Neural cell (in vitro differentiated cells): ENCODE measurements around the gene NDUFB8. TPM values are rescaled to one million over a fixed set of nuclear protein-coding genes. Genes with fewer than 3 reads are reported as not detected.

Source experiments
- H2AFZ ChIP-seq: fragments of 200-600, 300-800 bp; sonication (generic), shearing (Covaris generic); 2 replicates; pipeline ENCODE4 v1.6.0; 2014; ENCODE audit warnings: low read depth, mild to moderate bottlenecking, antibody characterized with exemption, low read length, moderate library complexity
- H3F3A ChIP-seq: fragments of 200-600 bp; shearing (Covaris generic); 2 replicates; pipeline ENCODE4 v1.6.1; 2016; ENCODE audit warnings: mild to moderate bottlenecking, moderate library complexity, mixed read lengths, antibody characterized with exemption, low read length; ENCODE audit not compliant: insufficient read depth, poor library complexity, severe bottlenecking
- H3K27ac ChIP-seq: fragments of 200-600, 300-800 bp; sonication (generic), shearing (Covaris generic); 2 replicates; pipeline ENCODE4 v1.5.1; 2014; ENCODE audit warnings: mild to moderate bottlenecking, low read length, moderate library complexity
- H3K27me3 ChIP-seq: fragments of 300-800, 200-600 bp; sonication (generic), shearing (Covaris generic); 2 replicates; pipeline ENCODE4 v1.6.0; 2014; ENCODE audit warnings: mild to moderate bottlenecking, low read depth, low read length, moderate library complexity; ENCODE audit not compliant: insufficient read depth
- H3K36me3 ChIP-seq: fragments of 300-800, 200-600 bp; sonication (generic), shearing (Covaris generic); 2 replicates; pipeline ENCODE4 v1.5.1; 2014; ENCODE audit warnings: mild to moderate bottlenecking, antibody characterized with exemption, low read length, moderate library complexity; ENCODE audit not compliant: insufficient read depth
- H3K4me2 ChIP-seq: fragments of 300-800, 200-600 bp; sonication (generic), shearing (Covaris generic); 2 replicates; pipeline ENCODE4 v1.6.0; 2014; ENCODE audit warnings: mild to moderate bottlenecking, low read length
- H3K4me3 ChIP-seq: fragments of 300-800, 200-600 bp; sonication (generic), shearing (Covaris generic); 2 replicates; pipeline ENCODE4 v1.5.1; 2014; ENCODE audit warnings: mild to moderate bottlenecking, low read length, moderate library complexity
- H3K79me2 ChIP-seq: fragments of 200-600 bp; shearing (Covaris generic); replicated peaks from 2 replicates; pipeline ENCODE4 v1.6.0; 2014; ENCODE audit warnings: mild to moderate bottlenecking, low read length, moderate library complexity; ENCODE audit not compliant: insufficient read depth
- H3K9ac ChIP-seq: fragments of 300-800, 200-600 bp; sonication (generic), shearing (Covaris generic); 2 replicates; pipeline ENCODE4 v1.6.1; 2016; ENCODE audit warnings: mild to moderate bottlenecking, low read length, mixed read lengths
- H3K9me2 ChIP-seq: fragments of 200-600 bp; shearing (Covaris generic); 2 replicates; pipeline ENCODE4 v1.6.1; 2016; ENCODE audit warnings: mild to moderate bottlenecking, low read length, mixed read lengths; ENCODE audit not compliant: insufficient read depth
- H3K9me3 ChIP-seq: fragments of 200-600, 300-800 bp; sonication (generic), shearing (Covaris generic); 2 replicates; pipeline ENCODE4 v1.6.1; 2016; ENCODE audit warnings: mild to moderate bottlenecking, mixed run types, low read length, moderate library complexity, mixed read lengths
- H4K20me1 ChIP-seq: fragments of 200-600 bp; shearing (Covaris generic); 2 replicates; pipeline ENCODE4 v1.6.1; 2016; ENCODE audit warnings: mild to moderate bottlenecking, mixed run types; ENCODE audit not compliant: insufficient read depth
- EP300 ChIP-seq: fragments of 450-650 bp; conservative IDR thresholded peaks from 2 replicates; pipeline ENCODE4 v1.6.1; 2014; ENCODE audit warnings: antibody characterized with exemption, mild to moderate bottlenecking, moderate library complexity; ENCODE audit not compliant: poor library complexity, severe bottlenecking
- EZH2 ChIP-seq: fragments of 200-600, 300-800 bp; shearing (Covaris generic), sonication (generic); IDR thresholded peaks from 2 replicates; pipeline ENCODE4 v1.6.1; 2014; ENCODE audit warnings: antibody characterized with exemption, low read length, borderline replicate concordance, mild to moderate bottlenecking; ENCODE audit not compliant: insufficient read depth, poor library complexity, severe bottlenecking
- MXI1 ChIP-seq: fragments of 450-650 bp; conservative IDR thresholded peaks from 2 replicates; pipeline ENCODE4 v1.6.1; 2014; ENCODE audit warnings: antibody characterized with exemption, mild to moderate bottlenecking; ENCODE audit not compliant: poor library complexity, severe bottlenecking
- POLR2AphosphoS5 ChIP-seq: IDR thresholded peaks from 2 replicates; pipeline ENCODE4 v1.6.1; 2012
- RAD21 ChIP-seq: fragments of 450-650 bp; conservative IDR thresholded peaks from 2 replicates; pipeline ENCODE4 v1.6.1; 2014; ENCODE audit warnings: antibody characterized with exemption, mild to moderate bottlenecking, moderate library complexity
- SMC3 ChIP-seq: fragments of 450-650 bp; conservative IDR thresholded peaks from 2 replicates; pipeline ENCODE4 v1.6.1; 2014; ENCODE audit warnings: antibody characterized with exemption, mild to moderate bottlenecking, moderate library complexity; ENCODE audit not compliant: poor library complexity
- TAF1 ChIP-seq: IDR thresholded peaks from 2 replicates; pipeline ENCODE4 v1.6.1; 2012; ENCODE audit warnings: low read depth
- polyA plus RNA-seq: library from polyadenylated mRNA; depleted of rRNA; stranded (reverse); fragments of >200 nt; gene quantifications from 2 replicates; pipeline ENCODE4 v1.2.3, GENCODE V29; 2014
- TF ChIP-seq, protein P1 (sequence below): IDR thresholded peaks from 2 replicates; pipeline ENCODE4 v1.6.1; 2012; ENCODE audit warnings: borderline replicate concordance
- TF ChIP-seq, protein P2 (sequence below): fragments of 450-650 bp; IDR thresholded peaks from 2 replicates; pipeline ENCODE4 v1.5.1; 2014; ENCODE audit warnings: antibody characterized with exemption, mild to moderate bottlenecking, moderate library complexity; ENCODE audit not compliant: poor library complexity, severe bottlenecking

NDUFB8 gene
- polyA plus RNA-seq, 1 donor from 2014 or later = 407 TPM

DNA sequence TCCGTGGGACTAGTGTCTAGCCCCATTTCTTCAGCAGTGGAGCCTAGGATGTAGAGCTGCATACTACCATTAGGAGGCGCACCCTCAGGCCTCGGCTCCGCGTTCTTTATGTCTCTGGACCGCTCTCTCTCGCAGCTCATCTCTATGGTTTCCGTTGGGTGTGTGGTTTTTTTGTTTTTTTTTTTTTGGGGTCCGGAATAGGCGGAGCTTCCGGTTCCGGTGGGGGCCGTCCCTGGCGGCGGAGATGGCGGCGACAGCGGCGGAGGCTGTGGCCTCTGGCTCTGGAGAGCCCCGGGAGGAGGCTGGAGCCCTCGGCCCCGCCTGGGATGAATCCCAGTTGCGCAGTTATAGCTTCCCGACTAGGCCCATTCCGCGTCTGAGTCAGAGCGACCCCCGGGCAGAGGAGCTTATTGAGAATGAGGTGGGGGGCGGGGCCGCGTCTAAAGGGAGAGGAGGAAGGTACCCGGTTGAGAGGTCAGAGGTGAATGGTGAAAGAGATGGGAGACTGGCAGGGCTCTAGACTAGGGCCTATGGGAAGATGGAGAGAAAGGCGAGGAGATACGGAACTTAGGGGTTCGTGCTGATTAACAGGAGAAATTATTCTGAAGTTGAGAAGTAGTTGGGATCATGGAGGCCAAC, 6.2 kb upstream of the NDUFB8 start, which contains the start of gene HIF1AN:
HIF1AN (plus strand) TSS at position 229 of the 639 bp plus-strand sequence; CDS start at position 245, 16 bp downstream.
- TF ChIP-seq POLR2AphosphoS5 (peak; percentile 98), SMC3 (peak; percentile 78), MXI1 (peak; percentile 70), TAF1 (peak; percentile 61), EZH2 (no peak), EP300 (peak; percentile 65), RAD21 (peak; percentile 61)
- TF ChIP-seq, protein P1, sequence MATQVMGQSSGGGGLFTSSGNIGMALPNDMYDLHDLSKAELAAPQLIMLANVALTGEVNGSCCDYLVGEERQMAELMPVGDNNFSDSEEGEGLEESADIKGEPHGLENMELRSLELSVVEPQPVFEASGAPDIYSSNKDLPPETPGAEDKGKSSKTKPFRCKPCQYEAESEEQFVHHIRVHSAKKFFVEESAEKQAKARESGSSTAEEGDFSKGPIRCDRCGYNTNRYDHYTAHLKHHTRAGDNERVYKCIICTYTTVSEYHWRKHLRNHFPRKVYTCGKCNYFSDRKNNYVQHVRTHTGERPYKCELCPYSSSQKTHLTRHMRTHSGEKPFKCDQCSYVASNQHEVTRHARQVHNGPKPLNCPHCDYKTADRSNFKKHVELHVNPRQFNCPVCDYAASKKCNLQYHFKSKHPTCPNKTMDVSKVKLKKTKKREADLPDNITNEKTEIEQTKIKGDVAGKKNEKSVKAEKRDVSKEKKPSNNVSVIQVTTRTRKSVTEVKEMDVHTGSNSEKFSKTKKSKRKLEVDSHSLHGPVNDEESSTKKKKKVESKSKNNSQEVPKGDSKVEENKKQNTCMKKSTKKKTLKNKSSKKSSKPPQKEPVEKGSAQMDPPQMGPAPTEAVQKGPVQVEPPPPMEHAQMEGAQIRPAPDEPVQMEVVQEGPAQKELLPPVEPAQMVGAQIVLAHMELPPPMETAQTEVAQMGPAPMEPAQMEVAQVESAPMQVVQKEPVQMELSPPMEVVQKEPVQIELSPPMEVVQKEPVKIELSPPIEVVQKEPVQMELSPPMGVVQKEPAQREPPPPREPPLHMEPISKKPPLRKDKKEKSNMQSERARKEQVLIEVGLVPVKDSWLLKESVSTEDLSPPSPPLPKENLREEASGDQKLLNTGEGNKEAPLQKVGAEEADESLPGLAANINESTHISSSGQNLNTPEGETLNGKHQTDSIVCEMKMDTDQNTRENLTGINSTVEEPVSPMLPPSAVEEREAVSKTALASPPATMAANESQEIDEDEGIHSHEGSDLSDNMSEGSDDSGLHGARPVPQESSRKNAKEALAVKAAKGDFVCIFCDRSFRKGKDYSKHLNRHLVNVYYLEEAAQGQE = peak; percentile 70
- TF ChIP-seq, protein P2, sequence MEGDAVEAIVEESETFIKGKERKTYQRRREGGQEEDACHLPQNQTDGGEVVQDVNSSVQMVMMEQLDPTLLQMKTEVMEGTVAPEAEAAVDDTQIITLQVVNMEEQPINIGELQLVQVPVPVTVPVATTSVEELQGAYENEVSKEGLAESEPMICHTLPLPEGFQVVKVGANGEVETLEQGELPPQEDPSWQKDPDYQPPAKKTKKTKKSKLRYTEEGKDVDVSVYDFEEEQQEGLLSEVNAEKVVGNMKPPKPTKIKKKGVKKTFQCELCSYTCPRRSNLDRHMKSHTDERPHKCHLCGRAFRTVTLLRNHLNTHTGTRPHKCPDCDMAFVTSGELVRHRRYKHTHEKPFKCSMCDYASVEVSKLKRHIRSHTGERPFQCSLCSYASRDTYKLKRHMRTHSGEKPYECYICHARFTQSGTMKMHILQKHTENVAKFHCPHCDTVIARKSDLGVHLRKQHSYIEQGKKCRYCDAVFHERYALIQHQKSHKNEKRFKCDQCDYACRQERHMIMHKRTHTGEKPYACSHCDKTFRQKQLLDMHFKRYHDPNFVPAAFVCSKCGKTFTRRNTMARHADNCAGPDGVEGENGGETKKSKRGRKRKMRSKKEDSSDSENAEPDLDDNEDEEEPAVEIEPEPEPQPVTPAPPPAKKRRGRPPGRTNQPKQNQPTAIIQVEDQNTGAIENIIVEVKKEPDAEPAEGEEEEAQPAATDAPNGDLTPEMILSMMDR = peak; percentile 97
- H3K27ac ChIP-seq = peak within 1 kb of the TSS; percentile 69

DNA sequence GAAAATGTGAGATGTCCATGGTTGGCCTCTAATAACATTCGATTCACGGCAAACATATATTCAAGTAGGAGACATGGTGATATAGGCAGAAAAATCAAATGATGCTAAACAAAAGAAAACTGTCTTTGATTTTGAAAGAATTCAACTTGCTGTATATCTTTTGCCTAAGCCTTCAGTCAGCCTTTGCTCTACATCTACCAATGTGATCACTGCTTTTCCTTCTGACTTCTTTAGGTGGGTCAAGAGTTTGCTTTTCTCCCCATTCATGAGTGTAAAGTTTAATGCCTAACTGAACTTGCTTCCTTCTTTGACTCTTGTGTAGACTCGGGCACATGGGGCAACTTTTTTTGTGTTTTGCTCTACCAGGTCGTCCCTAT, 5.7 kb upstream of the NDUFB8 start:
- no peaks in the 10 kb centered on the region for H3K27me3 ChIP-seq
- H3K9me3 ChIP-seq = no peaks in the 10 kb centered on the region
- H3F3A ChIP-seq = no peaks in the 10 kb centered on the region
- H3K9me2 ChIP-seq = no peaks in the 10 kb centered on the region
- H3K9ac ChIP-seq = no peak overlapping the region
- H3K36me3 ChIP-seq = no peaks in the 10 kb centered on the region
- TF ChIP-seq SMC3 = no peak
- no peak for TF ChIP-seq EZH2
- no peak for TF ChIP-seq TAF1
- TF ChIP-seq RAD21 = no peak
- H2AFZ ChIP-seq = no peak overlapping the region
- peak overlapping the region; percentile 75 for H3K4me3 ChIP-seq
- peaks cover 31% of the 10 kb centered on the region for H3K79me2 ChIP-seq
- no peak overlapping the region for H3K4me2 ChIP-seq
- no peak overlapping the region for H3K27ac ChIP-seq
- H4K20me1 ChIP-seq = no peaks in the 10 kb centered on the region

More for the DNA sequence above, 6.2 kb upstream of the NDUFB8 start, which contains the start of gene HIF1AN:
- H3F3A ChIP-seq = no peaks in the 10 kb centered on the region
- H3K79me2 ChIP-seq = peaks cover 31% of the 10 kb centered on the region
- H3K36me3 ChIP-seq = no peaks in the 10 kb centered on the region
- peak within 1 kb of the TSS; percentile 85 for H3K4me2 ChIP-seq
- H3K27me3 ChIP-seq = no peaks in the 10 kb centered on the region
- H3K9ac ChIP-seq = peak within 1 kb of the TSS; percentile 80
- H4K20me1 ChIP-seq = no peaks in the 10 kb centered on the region
- H2AFZ ChIP-seq = peak within 1 kb of the TSS; percentile 95
- H3K9me3 ChIP-seq = no peaks in the 10 kb centered on the region
- peak within 1 kb of the TSS; percentile 75 for H3K4me3 ChIP-seq
- no peaks in the 10 kb centered on the region for H3K9me2 ChIP-seq
